ENCODE measurements around the gene DCAF15.

Gene DCAF15

GRCh38 chr19:13979686-13980085, 27.4 kb downstream of the DCAF15 start:
- Histone ChIP-seq H3K36me3 (ENCODE audit: insufficient read depth, low read length) (no peaks in the 10 kb centered on the region), H3K27ac (no peak overlapping the region), H3K4me3 (peak overlapping the region; percentile 69; the same call in 1 of the 2 replicates), H3K9me3 (ENCODE audit: low read depth, low read length) (no peaks in the 10 kb centered on the region), H3K9ac (ENCODE audit: insufficient read length) (no peak overlapping the region)
- TF ChIP-seq EZH2 (IDR thresholded peaks at IDR 0.05) = no peak
- no peak for TF ChIP-seq FOXP2 (optimal IDR thresholded peaks at IDR 0.05; ENCODE audit: control extremely low read depth, extremely low read length, insufficient read depth)
- TF ChIP-seq POLR2AphosphoS5 (IDR thresholded peaks at IDR 0.05; ENCODE audit: borderline replicate concordance, low read depth, low read length) = no peak
- no peak for DNase-seq (ENCODE audit: low read depth, low spot score)

GRCh38 chr19:13980340-13980739, 28.0 kb downstream of the DCAF15 start:
- Histone ChIP-seq H3K9me3 (ENCODE audit: low read depth, low read length) (no peaks in the 10 kb centered on the region), H3K4me3 (no peak overlapping the region), H3K9ac (ENCODE audit: insufficient read length) (no peak overlapping the region), H3K36me3 (ENCODE audit: insufficient read depth, low read length) (no peaks in the 10 kb centered on the region), H3K27ac (no peak overlapping the region)
- no peak for DNase-seq (ENCODE audit: low read depth, low spot score)
- no peak for TF ChIP-seq POLR2AphosphoS5 (IDR thresholded peaks at IDR 0.05; ENCODE audit: borderline replicate concordance, low read depth, low read length)
- no peak for TF ChIP-seq FOXP2 (optimal IDR thresholded peaks at IDR 0.05; ENCODE audit: control extremely low read depth, extremely low read length, insufficient read depth)
- no peak for TF ChIP-seq EZH2 (IDR thresholded peaks at IDR 0.05)

GRCh38 chr19:13981021-13981420, 28.7 kb downstream of the DCAF15 start:
- H3K27ac ChIP-seq = no peak overlapping the region
- no peaks in the 10 kb centered on the region for H3K9me3 ChIP-seq (ENCODE audit: low read depth, low read length)
- H3K9ac ChIP-seq (ENCODE audit: insufficient read length) = no peak overlapping the region
- no peak for TF ChIP-seq FOXP2 (optimal IDR thresholded peaks at IDR 0.05; ENCODE audit: control extremely low read depth, extremely low read length, insufficient read depth)
- no peak for TF ChIP-seq POLR2AphosphoS5 (IDR thresholded peaks at IDR 0.05; ENCODE audit: borderline replicate concordance, low read depth, low read length)
- no peak for TF ChIP-seq EZH2 (IDR thresholded peaks at IDR 0.05)
- H3K4me3 ChIP-seq = no peak overlapping the region
- DNase-seq (ENCODE audit: low read depth, low spot score) = no peak
- H3K36me3 ChIP-seq (ENCODE audit: insufficient read depth, low read length) = no peaks in the 10 kb centered on the region

DNA sequence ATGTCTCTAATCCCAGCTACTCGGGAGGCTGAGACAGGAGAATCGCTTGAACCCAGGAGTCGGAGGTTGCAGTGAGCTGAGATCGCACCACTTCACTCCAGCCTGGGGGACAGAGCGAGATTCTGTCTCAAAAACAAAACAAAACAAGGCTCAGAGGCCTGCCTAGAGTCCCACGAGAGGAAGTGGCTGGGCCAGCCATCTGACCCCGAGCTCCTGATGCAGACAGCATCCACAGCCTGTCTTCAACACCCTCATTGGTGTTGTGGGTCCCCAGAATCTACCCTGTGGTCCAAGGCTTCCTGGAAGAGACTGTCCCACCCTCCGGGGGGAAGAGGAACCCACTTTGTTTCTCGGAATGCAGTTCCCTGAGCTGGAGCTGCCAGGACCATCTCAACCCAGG, 29.2 kb downstream of the DCAF15 start:
- Histone ChIP-seq H3K4me3 (no peak overlapping the region), H3K27ac (no peak overlapping the region)

DNA sequence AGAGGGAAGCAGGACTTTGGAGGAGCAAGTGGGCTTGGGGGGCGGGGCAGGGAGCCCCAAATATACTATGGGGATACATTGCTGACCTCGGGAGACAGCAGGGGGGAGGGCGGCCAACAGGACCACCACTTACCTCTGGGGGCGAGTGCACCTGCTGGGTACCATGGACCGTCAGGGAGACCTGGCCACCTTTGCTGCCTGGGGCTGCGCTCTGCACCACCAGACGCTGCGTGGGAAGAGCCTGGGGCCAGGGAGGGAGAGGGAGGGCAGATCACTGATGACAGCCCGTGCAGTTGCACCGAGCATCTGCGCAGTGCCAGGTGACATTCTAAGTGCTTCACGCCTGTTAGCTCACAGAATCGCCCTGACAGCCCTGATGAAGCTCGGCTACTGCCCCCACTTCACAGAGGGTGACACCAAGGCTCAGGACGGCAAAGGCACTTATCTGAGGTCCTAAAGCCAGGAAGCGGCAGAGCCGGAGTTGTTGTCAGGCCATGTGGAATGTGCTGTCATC, 29.7 kb downstream of the DCAF15 start:
- H3K9ac ChIP-seq (ENCODE audit: insufficient read length) = no peak overlapping the region

More for the DNA sequence above, 29.2 kb downstream of the DCAF15 start:
- TF ChIP-seq POLR2AphosphoS5 (IDR thresholded peaks at IDR 0.05; ENCODE audit: borderline replicate concordance, low read depth, low read length) = no peak
- no peak for TF ChIP-seq FOXP2 (optimal IDR thresholded peaks at IDR 0.05; ENCODE audit: control extremely low read depth, extremely low read length, insufficient read depth)
- TF ChIP-seq EZH2 (IDR thresholded peaks at IDR 0.05) = no peak
- Histone ChIP-seq H3K36me3 (ENCODE audit: insufficient read depth, low read length) (no peaks in the 10 kb centered on the region), H3K9ac (ENCODE audit: insufficient read length) (no peak overlapping the region), H3K9me3 (ENCODE audit: low read depth, low read length) (no peaks in the 10 kb centered on the region)
- DNase-seq (ENCODE audit: low read depth, low spot score) = no peak

GRCh38 chr19:13982773-13983172, 30.5 kb downstream of the DCAF15 start:
- no peak overlapping the region for H3K9ac ChIP-seq (ENCODE audit: insufficient read length)
- TF ChIP-seq POLR2AphosphoS5 (IDR thresholded peaks at IDR 0.05; ENCODE audit: borderline replicate concordance, low read depth, low read length) (no peak), EZH2 (IDR thresholded peaks at IDR 0.05) (no peak), FOXP2 (optimal IDR thresholded peaks at IDR 0.05; ENCODE audit: control extremely low read depth, extremely low read length, insufficient read depth) (no peak)
- no peak overlapping the region for H3K4me3 ChIP-seq
- DNase-seq (ENCODE audit: low read depth, low spot score) = no peak
- no peaks in the 10 kb centered on the region for H3K9me3 ChIP-seq (ENCODE audit: low read depth, low read length)
- no peaks in the 10 kb centered on the region for H3K36me3 ChIP-seq (ENCODE audit: insufficient read depth, low read length)
- H3K27ac ChIP-seq = no peak overlapping the region

More for the DNA sequence above, 29.7 kb downstream of the DCAF15 start:
- no peaks in the 10 kb centered on the region for H3K36me3 ChIP-seq (ENCODE audit: insufficient read depth, low read length)
- no peak overlapping the region for H3K4me3 ChIP-seq
- H3K27ac ChIP-seq = no peak overlapping the region
- DNase-seq (ENCODE audit: low read depth, low spot score) = no peak
- no peak for TF ChIP-seq POLR2AphosphoS5 (IDR thresholded peaks at IDR 0.05; ENCODE audit: borderline replicate concordance, low read depth, low read length)
- TF ChIP-seq EZH2 (IDR thresholded peaks at IDR 0.05) = no peak
- TF ChIP-seq FOXP2 (optimal IDR thresholded peaks at IDR 0.05; ENCODE audit: control extremely low read depth, extremely low read length, insufficient read depth) = no peak
- H3K9me3 ChIP-seq (ENCODE audit: low read depth, low read length) = no peaks in the 10 kb centered on the region

DNA sequence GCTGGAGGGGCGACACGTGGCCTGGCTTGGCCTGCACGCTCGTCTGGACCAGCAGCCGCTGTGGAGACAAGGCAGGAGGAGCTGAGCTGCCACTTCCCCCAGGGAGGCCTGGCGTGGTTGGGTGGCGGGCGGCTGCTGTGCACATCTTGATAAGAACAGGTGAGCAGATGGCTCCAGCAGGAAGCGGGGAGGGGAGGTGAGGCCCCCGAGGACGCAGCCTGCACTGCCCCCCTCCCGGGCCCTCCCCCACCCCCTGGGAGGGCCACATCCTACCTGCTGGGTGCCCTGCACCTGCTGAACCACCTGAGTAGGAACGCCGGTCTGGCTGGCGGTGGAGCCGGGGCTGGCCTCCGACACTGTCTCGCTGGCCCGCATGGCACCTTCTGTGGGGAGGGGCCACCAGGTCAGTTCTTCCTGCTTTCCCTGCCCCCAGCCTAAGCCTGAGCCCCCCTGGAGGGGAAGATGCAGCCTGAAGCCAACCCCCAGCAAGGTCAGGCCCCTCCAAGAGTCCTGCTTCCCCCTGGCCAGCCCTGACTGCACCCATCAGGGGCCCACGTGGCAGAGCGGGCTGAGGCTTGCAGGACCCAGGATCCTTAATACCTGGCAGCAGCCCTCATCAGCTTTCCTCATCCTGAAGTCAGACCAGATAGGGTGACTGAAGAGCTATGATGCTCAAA, 31.0 kb downstream of the DCAF15 start:
- H3K36me3 ChIP-seq (ENCODE audit: insufficient read depth, low read length) = no peaks in the 10 kb centered on the region
- H3K9ac ChIP-seq (ENCODE audit: insufficient read length) = no peak overlapping the region
- no peak overlapping the region for H3K27ac ChIP-seq
- DNase-seq (ENCODE audit: low read depth, low spot score) = no peak
- H3K4me3 ChIP-seq = no peak overlapping the region
- H3K9me3 ChIP-seq (ENCODE audit: low read depth, low read length) = no peaks in the 10 kb centered on the region
- TF ChIP-seq POLR2AphosphoS5 (IDR thresholded peaks at IDR 0.05; ENCODE audit: borderline replicate concordance, low read depth, low read length) = no peak
- TF ChIP-seq EZH2 (IDR thresholded peaks at IDR 0.05) = no peak
- TF ChIP-seq FOXP2 (optimal IDR thresholded peaks at IDR 0.05; ENCODE audit: control extremely low read depth, extremely low read length, insufficient read depth) = no peak

GRCh38 chr19:13984186-13984585, 31.9 kb downstream of the DCAF15 start:
- no peak overlapping the region for H3K4me3 ChIP-seq
- no peak for DNase-seq (ENCODE audit: low read depth, low spot score)
- no peaks in the 10 kb centered on the region for H3K36me3 ChIP-seq (ENCODE audit: insufficient read depth, low read length)
- no peak for TF ChIP-seq FOXP2 (optimal IDR thresholded peaks at IDR 0.05; ENCODE audit: control extremely low read depth, extremely low read length, insufficient read depth)
- no peak for TF ChIP-seq POLR2AphosphoS5 (IDR thresholded peaks at IDR 0.05; ENCODE audit: borderline replicate concordance, low read depth, low read length)
- no peak for TF ChIP-seq EZH2 (IDR thresholded peaks at IDR 0.05)
- H3K9ac ChIP-seq (ENCODE audit: insufficient read length) = no peak overlapping the region
- no peaks in the 10 kb centered on the region for H3K9me3 ChIP-seq (ENCODE audit: low read depth, low read length)
- H3K27ac ChIP-seq = no peak overlapping the region
